Lung (tissue), 12 donors: ENCODE measurements around the gene CXXC4. TPM values are rescaled to one million over a fixed set of nuclear protein-coding genes. Genes with fewer than 3 reads are reported as not detected.

Experiments
- ATAC-seq: fragments of 200-7000 bp; cut with Tn5 transposase; one replicate; pipeline ENCODE4 v1.9.1; 2020; ENCODE audit warnings: moderate number of reproducible peaks; ENCODE audit not compliant: insufficient read depth, low FRiP score
- DNase-seq, 3 donors: peaks; one replicate each; pipeline ENCODE4 v3.0.0-alpha.2; 2013 to 2017
- H3K27ac ChIP-seq, 2 donors: one replicate each; pipeline ENCODE4 v1.5.1; 2013; ENCODE audit warnings: mild to moderate bottlenecking in 2 of 2, moderate library complexity in 2 of 2, control low read depth in 1 of 2, inconsistent platforms in 1 of 2, low read depth in 1 of 2, low read length in 1 of 2
- H3K27me3 ChIP-seq, 3 donors: one replicate each; pipeline ENCODE4 v1.5.1; 2013; ENCODE audit warnings: low read length in 2 of 3; ENCODE audit not compliant: control insufficient read depth in 3 of 3, insufficient read depth in 3 of 3
- H3K36me3 ChIP-seq, 4 donors: one replicate each; pipeline ENCODE4 v1.5.1; 2013; ENCODE audit warnings: low read length in 4 of 4, mild to moderate bottlenecking in 1 of 4, moderate library complexity in 1 of 4; ENCODE audit not compliant: control insufficient read depth in 4 of 4, insufficient read depth in 4 of 4
- H3K4me1 ChIP-seq, 5 donors: one replicate each; pipeline ENCODE4 v1.5.1; 2013; ENCODE audit warnings: low read length in 5 of 5, mild to moderate bottlenecking in 2 of 5, moderate library complexity in 1 of 5; ENCODE audit not compliant: control insufficient read depth in 5 of 5, insufficient read depth in 5 of 5
- H3K4me3 ChIP-seq: one replicate; pipeline ENCODE4 v1.5.1; 2013; ENCODE audit warnings: mild to moderate bottlenecking, control low read depth, moderate library complexity
- H3K9ac ChIP-seq, 2 donors: one replicate each; pipeline ENCODE4 v1.5.1; 2013; ENCODE audit warnings: low read length in 2 of 2, control low read depth in 1 of 2; ENCODE audit not compliant: insufficient read depth in 1 of 2
- H3K9me3 ChIP-seq, 4 donors: one replicate each; pipeline ENCODE4 v1.5.1; 2013; ENCODE audit warnings: low read length in 3 of 4, mild to moderate bottlenecking in 1 of 4, moderate library complexity in 1 of 4; ENCODE audit not compliant: control insufficient read depth in 4 of 4, insufficient read depth in 3 of 4
- WGBS, 2 donors: extraction: QIAGEN DNeasy Blood & Tissue Kit; methylation state at CpG; one replicate each; pipeline ENCODE4 v1.1.7; 2013; 5-methylcytosine and 5-hydroxymethylcytosine counted together
- polyA plus RNA-seq, 2 donors: library from polyadenylated mRNA; stranded (reverse); fragments of 200-250 nt; gene quantifications; one replicate each; pipeline ENCODE4 v1.2.1, GENCODE V29; 2013
- total RNA-seq, 2 donors: library from RNA; depleted of rRNA in 1 of 2; stranded (reverse); fragments of >200 nt in 1 of 2; gene quantifications; one replicate each; pipeline ENCODE4 v1.2.1, GENCODE V29; 2014 to 2021
- TF ChIP-seq, protein P1 (sequence below): IDR thresholded peaks from 2 replicates; pipeline ENCODE4 v1.5.1; 2012; ENCODE audit warnings: mild to moderate bottlenecking; ENCODE audit errors: control extremely low read depth, extremely low read depth
- donor health status: control.
- donor health status: control.
- donor health status: Bipolar disorder and iron deficiency.
- donor health status: healthy.
- donor health status: DM: yes; HTN: yes; CAD: no.

CXXC4 gene
- total and polyA plus RNA-seq, 4 donors, result 0.39 to 6.7 (median 1.3) TPM

DNA sequence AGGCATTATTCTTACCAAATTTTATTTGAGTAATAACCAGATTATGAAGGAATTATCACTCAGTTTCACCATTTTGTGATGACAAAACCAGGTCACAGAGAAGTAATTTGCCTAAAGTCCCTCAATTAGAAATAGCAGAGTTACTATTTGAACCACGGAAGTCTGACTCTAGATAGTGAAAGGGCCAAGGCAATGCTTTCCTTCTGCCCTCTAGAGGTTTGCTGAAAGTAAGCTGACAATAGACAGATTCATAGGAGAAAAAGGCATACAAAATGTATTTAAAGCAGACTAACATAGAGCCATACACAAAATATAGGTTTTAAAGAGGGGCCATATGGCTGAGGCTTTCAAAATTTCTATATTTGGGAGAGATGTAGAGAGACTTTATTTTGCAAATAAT is 43.1 kb downstream of the CXXC4 start:
- no peaks in the 10 kb centered on the region for H3K9me3 ChIP-seq
- H3K9ac ChIP-seq, result no peak overlapping the region
- no peak overlapping the region for H3K4me3 ChIP-seq
- ATAC-seq, result peak; percentile 14
- H3K4me1 ChIP-seq, result peaks cover 0 to 6% (median 0%) of the 10 kb centered on the region in 5 donors
- DNase-seq, result peak in 2 of 3 donors; percentile 39 to 50
- no peaks in the 10 kb centered on the region for H3K27me3 ChIP-seq
- H3K36me3 ChIP-seq, result no peaks in the 10 kb centered on the region
- TF ChIP-seq, protein P1, sequence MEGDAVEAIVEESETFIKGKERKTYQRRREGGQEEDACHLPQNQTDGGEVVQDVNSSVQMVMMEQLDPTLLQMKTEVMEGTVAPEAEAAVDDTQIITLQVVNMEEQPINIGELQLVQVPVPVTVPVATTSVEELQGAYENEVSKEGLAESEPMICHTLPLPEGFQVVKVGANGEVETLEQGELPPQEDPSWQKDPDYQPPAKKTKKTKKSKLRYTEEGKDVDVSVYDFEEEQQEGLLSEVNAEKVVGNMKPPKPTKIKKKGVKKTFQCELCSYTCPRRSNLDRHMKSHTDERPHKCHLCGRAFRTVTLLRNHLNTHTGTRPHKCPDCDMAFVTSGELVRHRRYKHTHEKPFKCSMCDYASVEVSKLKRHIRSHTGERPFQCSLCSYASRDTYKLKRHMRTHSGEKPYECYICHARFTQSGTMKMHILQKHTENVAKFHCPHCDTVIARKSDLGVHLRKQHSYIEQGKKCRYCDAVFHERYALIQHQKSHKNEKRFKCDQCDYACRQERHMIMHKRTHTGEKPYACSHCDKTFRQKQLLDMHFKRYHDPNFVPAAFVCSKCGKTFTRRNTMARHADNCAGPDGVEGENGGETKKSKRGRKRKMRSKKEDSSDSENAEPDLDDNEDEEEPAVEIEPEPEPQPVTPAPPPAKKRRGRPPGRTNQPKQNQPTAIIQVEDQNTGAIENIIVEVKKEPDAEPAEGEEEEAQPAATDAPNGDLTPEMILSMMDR, result no peak
- no peak overlapping the region for H3K27ac ChIP-seq
- WGBS, 2 donors, result 44 to 48% methylated on average over 1 of the region's 1 CpG

GRCh38 chr4:104449537-104449936 is 45.2 kb downstream of the CXXC4 start:
- peaks cover 0 to 6% (median 0%) of the 10 kb centered on the region in 5 donors for H3K4me1 ChIP-seq
- H3K4me3 ChIP-seq, result no peak overlapping the region
- no peak overlapping the region for H3K27ac ChIP-seq
- ATAC-seq (no peak), DNase-seq (no peak)
- H3K9ac ChIP-seq, result no peak overlapping the region
- TF ChIP-seq, protein P1, result no peak
- H3K36me3 ChIP-seq, result no peaks in the 10 kb centered on the region
- no peaks in the 10 kb centered on the region for H3K27me3 ChIP-seq
- H3K9me3 ChIP-seq, result no peaks in the 10 kb centered on the region
- WGBS, 2 donors, result 81 to 85% methylated on average over 3 of the region's 3 CpGs

GRCh38 chr4:104447294-104447693 is 47.4 kb downstream of the CXXC4 start:
- H3K9ac ChIP-seq, result no peak overlapping the region
- peak in 2 of 3 donors; percentile 27 to 31 for DNase-seq
- no peak overlapping the region for H3K4me3 ChIP-seq
- no peak for ATAC-seq
- peaks cover 0 to 6% (median 0%) of the 10 kb centered on the region in 5 donors for H3K4me1 ChIP-seq
- TF ChIP-seq, protein P1, result no peak
- no peak overlapping the region for H3K27ac ChIP-seq
- H3K9me3 ChIP-seq, result no peaks in the 10 kb centered on the region
- 69 to 76% methylated on average over 2 of the region's 2 CpGs for WGBS, 2 donors
- no peaks in the 10 kb centered on the region for H3K27me3 ChIP-seq
- no peaks in the 10 kb centered on the region for H3K36me3 ChIP-seq
